ENCODE data around the gene WIPF1.

WIPF1 gene

GRCh38 chr2:174605687-174606086 is 8.1 kb upstream of the WIPF1 start:
- H4K20me1 ChIP-seq (ENCODE audit: insufficient read depth, low read length), result no peaks in the 10 kb centered on the region
- peaks cover 43% of the 10 kb centered on the region for H3K4me1 ChIP-seq (ENCODE audit: low read length)
- H3K4me2 ChIP-seq (ENCODE audit: low read depth, low read length), result no peak overlapping the region
- no peak overlapping the region for H3K9ac ChIP-seq (ENCODE audit: low read length)
- peaks cover 84% of the 10 kb centered on the region for H3K79me2 ChIP-seq (ENCODE audit: low read length)
- no peak overlapping the region for H3K27ac ChIP-seq (ENCODE audit: low read length)
- H3K9me3 ChIP-seq (replicated peaks; ENCODE audit: insufficient read depth, low read length), result no peaks in the 10 kb centered on the region
- H3K4me3 ChIP-seq (ENCODE audit: low read length), result no peak overlapping the region
- no peak for TF ChIP-seq EZH2phosphoT487 (IDR thresholded peaks at IDR 0.05; ENCODE audit: low read length)
- TF ChIP-seq EZH2 (optimal IDR thresholded peaks at IDR 0.05; ENCODE audit: low read depth, low read length), result no peak
- TF ChIP-seq CTCF (IDR thresholded peaks at IDR 0.05; ENCODE audit: low read length), result peak; percentile 51
- no peaks in the 10 kb centered on the region for H3K27me3 ChIP-seq (replicated peaks; ENCODE audit: insufficient read depth, low read length)
- no peaks in the 10 kb centered on the region for H3K36me3 ChIP-seq (replicated peaks; ENCODE audit: insufficient read depth, low read length)
- H2AFZ ChIP-seq (ENCODE audit: low read length), result no peak overlapping the region
- peak; percentile 28 for DNase-seq
- H3K9me2 ChIP-seq (replicated peaks; ENCODE audit: insufficient read depth, low read length), result no peaks in the 10 kb centered on the region
- peaks cover 32% of the 10 kb centered on the region for H3F3A ChIP-seq (ENCODE audit: insufficient read depth, low read length)

- no peak overlapping the region for H2AFZ ChIP-seq (ENCODE audit: low read length)
- H4K20me1 ChIP-seq (ENCODE audit: insufficient read depth, low read length), result no peaks in the 10 kb centered on the region
- peaks cover 13% of the 10 kb centered on the region for H3F3A ChIP-seq (ENCODE audit: insufficient read depth, low read length)
- no peaks in the 10 kb centered on the region for H3K9me3 ChIP-seq (replicated peaks; ENCODE audit: insufficient read depth, low read length)
- no peak overlapping the region for H3K4me2 ChIP-seq (ENCODE audit: low read depth, low read length)
- H3K4me1 ChIP-seq (ENCODE audit: low read length), result peaks cover 42% of the 10 kb centered on the region
- no peak overlapping the region for H3K9ac ChIP-seq (ENCODE audit: low read length)
- DNase-seq, result peak; percentile 59
- H3K4me3 ChIP-seq (ENCODE audit: low read length), result no peak overlapping the region
- H3K27me3 ChIP-seq (replicated peaks; ENCODE audit: insufficient read depth, low read length), result no peaks in the 10 kb centered on the region
- no peaks in the 10 kb centered on the region for H3K9me2 ChIP-seq (replicated peaks; ENCODE audit: insufficient read depth, low read length)
- no peak for TF ChIP-seq EZH2 (optimal IDR thresholded peaks at IDR 0.05; ENCODE audit: low read depth, low read length)
- peak; percentile 69 for TF ChIP-seq CTCF (IDR thresholded peaks at IDR 0.05; ENCODE audit: low read length)
- no peak for TF ChIP-seq EZH2phosphoT487 (IDR thresholded peaks at IDR 0.05; ENCODE audit: low read length)
- peaks cover 96% of the 10 kb centered on the region for H3K79me2 ChIP-seq (ENCODE audit: low read length)
- H3K36me3 ChIP-seq (replicated peaks; ENCODE audit: insufficient read depth, low read length), result no peaks in the 10 kb centered on the region
- H3K27ac ChIP-seq (ENCODE audit: low read length), result no peak overlapping the region
Measured at GRCh38 chr2:174603280-174603679, 5.7 kb upstream of the WIPF1 start.

GRCh38 chr2:174602745-174603144 is 5.1 kb upstream of the WIPF1 start:
- H3K79me2 ChIP-seq (ENCODE audit: low read length), result peaks cover 98% of the 10 kb centered on the region
- no peak overlapping the region for H3K27ac ChIP-seq (ENCODE audit: low read length)
- no peaks in the 10 kb centered on the region for H3K36me3 ChIP-seq (replicated peaks; ENCODE audit: insufficient read depth, low read length)
- no peaks in the 10 kb centered on the region for H3K9me2 ChIP-seq (replicated peaks; ENCODE audit: insufficient read depth, low read length)
- no peak overlapping the region for H3K4me3 ChIP-seq (ENCODE audit: low read length)
- H3K4me1 ChIP-seq (ENCODE audit: low read length), result peaks cover 40% of the 10 kb centered on the region
- no peak overlapping the region for H3K4me2 ChIP-seq (ENCODE audit: low read depth, low read length)
- no peaks in the 10 kb centered on the region for H4K20me1 ChIP-seq (ENCODE audit: insufficient read depth, low read length)
- H2AFZ ChIP-seq (ENCODE audit: low read length), result no peak overlapping the region
- H3K9ac ChIP-seq (ENCODE audit: low read length), result no peak overlapping the region
- H3K27me3 ChIP-seq (replicated peaks; ENCODE audit: insufficient read depth, low read length), result no peaks in the 10 kb centered on the region
- peaks cover 13% of the 10 kb centered on the region for H3F3A ChIP-seq (ENCODE audit: insufficient read depth, low read length)
- DNase-seq, result no peak
- H3K9me3 ChIP-seq (replicated peaks; ENCODE audit: insufficient read depth, low read length), result no peaks in the 10 kb centered on the region
- TF ChIP-seq CTCF (IDR thresholded peaks at IDR 0.05; ENCODE audit: low read length) (no peak), EZH2 (optimal IDR thresholded peaks at IDR 0.05; ENCODE audit: low read depth, low read length) (no peak), EZH2phosphoT487 (IDR thresholded peaks at IDR 0.05; ENCODE audit: low read length) (no peak)

Measured in MM.1S (cell line).